ENCODE data around the gene ABHD6.

- TF ChIP-seq EP300 (IDR thresholded peaks at IDR 0.05; ENCODE audit: borderline replicate concordance) (no peak), RAD21 (IDR thresholded peaks at IDR 0.05; ENCODE audit: low read depth) (no peak), CREB1 (IDR thresholded peaks at IDR 0.05; ENCODE audit: low read depth) (no peak), MAX (IDR thresholded peaks at IDR 0.05) (no peak), REST (IDR thresholded peaks at IDR 0.05; ENCODE audit: low read depth) (no peak), TEAD4 (IDR thresholded peaks at IDR 0.05) (no peak), ZBTB7A (IDR thresholded peaks at IDR 0.05; ENCODE audit: low read depth) (no peak), TAF1 (IDR thresholded peaks at IDR 0.05; ENCODE audit: low read depth) (no peak), FOXM1 (IDR thresholded peaks at IDR 0.05; ENCODE audit: borderline replicate concordance, low read depth) (no peak), TCF12 (IDR thresholded peaks at IDR 0.05; ENCODE audit: low read depth) (no peak), YY1 (IDR thresholded peaks at IDR 0.05; ENCODE audit: low read depth) (no peak)
These were observed 88.0 kb downstream of the ABHD6 start for GRCh38 chr3:58325525-58325992.
